HG03442 (cell line): Measurements from ENCODE around the gene RUNX2.
"Not testable (repeated sequence)": the region's sequence is repeated elsewhere in the genome, so short reads cannot be mapped to it uniquely, and the experiment has no call there.

ENCODE experiments used
- ATAC-seq: cut with Tn5 transposase; IDR thresholded peaks from one replicate; pipeline ENCODE4 v1.9.1; 2021; ENCODE audit warnings: mild to moderate bottlenecking, moderate library complexity; ENCODE audit not compliant: unreplicated experiment

RUNX2 gene

DNA sequence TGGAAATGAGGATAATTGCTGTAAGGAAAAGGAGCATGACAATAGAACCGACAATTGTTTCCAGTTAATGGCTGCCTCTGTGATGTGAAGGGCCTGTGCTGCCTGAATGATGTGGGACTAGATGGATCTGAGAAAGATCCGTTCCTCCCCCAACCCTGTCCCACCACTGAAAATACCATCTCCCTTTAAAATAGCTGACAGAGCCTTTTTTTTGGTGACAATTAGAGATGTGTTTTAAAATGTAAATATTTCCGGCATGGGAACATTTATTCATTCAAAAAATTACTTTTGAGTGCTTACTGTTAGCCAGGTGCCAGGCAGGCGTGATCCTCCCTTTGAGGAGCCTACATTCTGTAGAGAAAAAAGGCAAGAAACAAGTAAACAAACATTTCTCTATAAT, 122.0 kb downstream of the RUNX2 start:
- ATAC-seq = no peak

DNA sequence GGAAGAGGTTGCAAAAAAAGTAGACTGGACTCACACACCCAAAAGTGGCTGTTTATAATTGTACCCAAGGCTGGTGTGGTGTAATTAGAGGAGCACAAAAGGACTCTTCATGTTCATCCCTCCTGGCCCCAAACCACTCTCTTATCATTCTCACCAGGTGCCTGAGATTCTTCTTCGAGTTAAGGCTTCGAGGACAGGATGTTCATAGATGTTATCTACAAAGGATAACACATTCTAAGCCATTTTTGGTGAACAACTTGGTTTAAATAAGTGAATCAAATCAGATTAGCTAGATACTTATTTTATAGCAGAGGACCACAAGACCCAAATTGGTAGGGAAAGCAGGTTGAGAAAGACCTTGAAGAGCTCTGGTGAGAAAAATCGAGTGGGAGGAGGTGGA, 122.7 kb downstream of the RUNX2 start:
- ATAC-seq = no peak

DNA sequence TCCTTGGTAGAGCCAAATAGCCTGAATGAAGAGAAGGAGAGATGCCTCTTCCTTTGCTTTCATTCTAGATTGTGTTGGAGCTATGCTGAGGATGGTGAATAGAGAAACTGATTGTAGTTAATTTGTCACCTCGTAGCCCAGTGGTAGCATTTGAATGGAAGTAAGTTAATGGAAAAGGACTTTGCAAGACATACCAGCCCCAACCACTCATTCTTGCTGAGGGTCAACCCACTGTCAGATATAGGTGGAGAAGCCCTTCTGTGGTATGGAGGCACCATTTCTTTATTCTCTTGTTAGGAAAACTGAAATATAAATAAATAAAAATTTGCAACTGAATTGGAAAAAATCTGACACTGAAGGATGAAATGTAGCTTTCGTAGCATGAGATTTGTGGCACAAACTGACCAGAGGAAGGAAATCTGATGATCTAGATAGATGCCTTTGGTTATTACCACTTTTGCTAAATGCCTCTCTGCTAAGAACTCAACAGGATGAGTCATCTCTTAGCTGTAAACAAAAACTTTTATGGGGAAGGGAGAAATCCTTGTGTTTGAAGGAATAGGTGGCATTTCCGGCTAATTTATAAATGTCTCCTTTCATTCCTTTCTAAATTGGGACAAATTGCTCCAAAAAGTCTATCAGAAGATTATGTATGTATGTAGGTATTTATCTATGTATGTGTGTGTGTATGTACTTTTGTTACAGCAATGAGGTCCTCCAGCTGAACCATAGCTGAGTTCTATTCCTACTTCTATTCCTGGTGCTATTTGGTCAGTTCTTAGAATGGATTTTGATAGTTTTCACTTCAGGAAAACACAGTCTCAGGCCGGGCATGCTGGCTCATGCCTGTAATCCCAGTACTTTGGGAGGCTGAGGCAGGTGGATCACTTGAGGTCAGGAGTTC, 126.1 kb downstream of the RUNX2 start:
- ATAC-seq = no peak

DNA sequence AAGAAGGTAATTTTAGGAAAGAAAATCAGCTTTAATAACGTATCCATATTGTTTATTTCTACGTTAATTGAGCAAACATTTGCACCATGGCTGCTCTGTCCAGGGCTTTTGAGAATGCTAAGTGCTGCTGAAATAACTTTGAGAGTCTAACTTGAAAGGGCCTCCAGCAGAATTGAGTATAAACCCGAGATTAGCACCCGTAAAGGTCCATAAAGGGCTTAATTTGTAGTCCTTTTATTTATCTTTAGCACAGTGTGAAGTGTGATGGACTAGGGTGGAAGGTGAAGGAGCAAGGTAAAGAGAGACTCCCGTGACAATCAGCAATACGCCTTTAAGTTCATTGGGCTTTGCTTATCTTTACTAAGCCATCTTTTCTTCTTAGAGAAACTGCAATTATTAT, 127.3 kb downstream of the RUNX2 start:
- no peak for ATAC-seq

DNA sequence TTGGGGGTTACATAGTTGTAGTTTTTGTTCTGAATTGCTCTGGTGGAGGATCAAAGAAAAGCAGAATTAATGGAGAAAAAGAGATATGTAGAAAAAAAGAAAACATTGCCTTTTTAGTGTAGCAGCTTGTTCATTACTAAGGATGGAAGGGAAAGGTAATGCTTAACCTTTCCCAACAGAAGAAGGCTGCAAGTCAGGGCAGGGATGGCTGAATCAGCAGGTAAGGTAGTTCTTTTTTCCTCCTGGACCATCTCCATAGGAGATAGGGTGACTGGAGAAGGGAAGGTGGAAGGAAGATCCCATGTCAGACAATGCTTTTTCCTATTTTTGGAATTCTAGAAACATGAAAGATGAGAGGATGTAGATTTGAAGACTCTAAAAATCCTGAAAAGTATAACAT, 129.0 kb downstream of the RUNX2 start:
- no peak for ATAC-seq

DNA sequence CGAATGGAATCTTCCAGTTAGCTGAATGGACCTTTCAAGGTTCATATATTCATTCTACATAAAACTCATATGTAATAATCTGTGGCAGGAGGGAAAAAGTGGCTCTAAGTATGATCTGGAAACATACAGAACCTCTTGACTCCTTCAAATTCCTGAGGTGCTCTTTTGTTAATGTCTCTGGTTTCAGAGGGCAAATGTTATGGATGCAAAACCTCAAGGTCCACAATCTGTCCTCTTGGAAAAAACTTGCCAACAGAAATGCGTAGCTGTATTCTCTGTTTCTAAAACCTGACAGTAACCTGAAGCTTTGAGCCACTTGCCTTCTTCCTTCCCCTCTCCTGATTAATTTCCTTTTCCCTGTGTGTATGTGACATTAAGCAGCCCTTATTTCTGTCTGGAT, 130.5 kb downstream of the RUNX2 start:
- no peak for ATAC-seq

DNA sequence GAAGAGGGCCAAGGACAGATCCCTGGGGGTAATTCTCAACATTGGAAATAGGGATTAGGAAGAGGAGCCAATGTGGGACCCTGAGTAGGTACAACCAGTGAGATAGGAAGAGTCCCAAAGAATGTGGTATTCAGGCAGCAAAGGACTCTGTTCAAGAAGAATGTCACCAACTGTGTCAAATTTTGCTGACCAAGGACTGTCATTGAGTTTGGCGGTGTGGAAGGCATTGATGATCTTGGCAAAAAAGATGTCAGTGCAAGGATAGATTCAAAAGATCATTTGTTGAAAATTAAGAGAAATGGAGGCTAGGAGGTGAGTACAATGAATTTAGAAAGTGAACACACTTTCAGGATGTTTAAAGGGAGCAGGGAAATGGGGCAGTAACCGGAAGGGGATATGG, 132.0 kb downstream of the RUNX2 start:
- no peak for ATAC-seq

DNA sequence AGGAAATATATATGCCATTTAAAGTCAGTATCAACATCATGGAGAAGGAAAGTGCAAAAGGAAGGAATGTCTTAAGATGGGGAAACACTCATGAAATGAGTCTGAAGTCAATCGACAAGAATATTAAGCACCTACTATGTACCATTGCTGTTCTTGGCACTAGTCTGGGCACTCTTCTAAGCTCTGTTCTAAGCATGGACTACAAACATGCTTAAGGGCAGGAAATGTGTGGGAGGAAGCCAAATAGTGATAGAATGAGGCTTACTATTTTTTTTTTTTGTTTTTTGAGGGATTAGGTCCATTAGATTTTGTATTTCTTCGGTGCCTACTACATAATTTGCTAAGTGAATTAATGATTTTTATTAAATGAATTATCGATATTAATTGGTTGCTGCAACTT, 133.4 kb downstream of the RUNX2 start:
- no peak for ATAC-seq

DNA sequence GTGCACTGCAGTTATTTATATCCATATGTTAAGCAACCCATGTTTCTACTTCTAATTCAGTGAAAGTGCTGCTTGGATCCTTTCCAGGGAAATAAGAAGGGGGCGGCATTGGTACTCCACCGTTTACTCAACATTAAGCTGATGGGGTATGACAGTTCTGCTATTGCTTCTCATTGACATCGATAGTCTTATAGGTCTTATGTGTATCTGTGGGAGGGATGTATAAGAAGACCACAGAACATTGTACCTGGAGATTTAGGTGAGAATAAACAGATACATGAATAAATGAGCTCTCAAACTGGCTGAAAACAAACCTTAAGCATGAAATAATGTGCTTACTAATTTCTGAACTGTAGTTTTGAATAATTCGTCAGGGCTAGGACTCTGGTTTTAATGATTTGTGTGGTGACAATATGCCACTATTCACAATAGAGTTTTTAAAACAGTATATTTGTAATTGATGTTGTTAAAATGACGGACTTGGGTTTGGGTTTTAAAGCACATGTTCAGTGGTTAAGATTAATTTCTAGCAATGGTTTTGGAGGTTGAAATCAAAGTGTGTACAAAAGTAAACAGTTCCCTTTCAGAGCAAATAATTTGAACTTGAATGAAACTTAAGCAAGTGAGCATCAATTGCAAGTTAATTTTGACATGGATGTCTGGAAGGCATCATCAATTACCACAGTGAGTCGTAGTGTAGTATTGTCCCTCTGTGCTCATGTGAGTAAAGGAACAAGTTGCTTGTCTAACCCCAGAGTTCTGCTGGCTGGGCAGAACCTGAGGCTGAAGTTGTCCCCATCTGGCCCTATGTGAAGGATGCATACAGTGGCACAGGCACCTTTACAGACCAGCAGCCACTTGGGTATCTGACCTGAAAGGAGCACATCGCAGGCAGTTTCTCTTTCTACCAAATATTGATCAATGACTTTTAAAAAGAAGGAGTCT, 134.3 kb downstream of the RUNX2 start:
- no peak for ATAC-seq

DNA sequence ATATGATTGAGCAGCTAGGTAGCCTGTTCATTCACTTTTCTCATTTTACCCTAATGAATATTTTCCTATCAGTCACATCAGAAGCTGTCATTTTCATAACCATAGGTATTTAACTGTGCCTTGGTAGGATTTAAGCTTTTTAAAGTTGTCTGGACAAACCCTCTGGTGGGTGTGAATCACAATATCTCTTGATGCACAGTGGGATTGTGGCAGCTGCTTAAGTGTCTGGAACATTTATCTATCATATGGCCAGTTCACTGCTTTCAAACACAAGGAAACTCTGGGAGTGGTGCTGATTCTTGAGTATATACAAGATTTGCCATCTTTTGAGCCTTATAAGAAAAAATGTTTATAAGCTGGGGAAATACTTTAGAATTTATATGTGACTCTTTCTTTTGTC, 136.6 kb downstream of the RUNX2 start:
- ATAC-seq = no peak

DNA sequence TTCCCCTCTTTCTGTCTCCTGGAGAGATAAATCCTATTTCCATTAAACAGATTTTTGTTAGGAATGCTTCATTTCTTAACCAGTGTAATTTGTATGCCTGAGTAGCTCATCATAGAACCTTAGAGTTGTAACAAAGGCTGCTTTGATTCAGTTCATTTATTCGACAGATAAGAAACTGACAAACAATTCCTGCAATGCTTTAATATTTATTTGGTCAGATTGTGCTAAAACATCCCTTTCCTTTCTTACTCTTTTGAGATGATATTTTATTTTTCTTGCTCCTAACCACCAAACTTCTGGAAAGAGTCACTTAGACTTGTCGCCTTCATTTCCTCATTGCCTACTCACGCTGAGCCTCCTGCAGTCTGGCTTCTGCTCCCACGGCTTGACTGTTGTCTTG, 138.6 kb downstream of the RUNX2 start:
- ATAC-seq = no peak

DNA sequence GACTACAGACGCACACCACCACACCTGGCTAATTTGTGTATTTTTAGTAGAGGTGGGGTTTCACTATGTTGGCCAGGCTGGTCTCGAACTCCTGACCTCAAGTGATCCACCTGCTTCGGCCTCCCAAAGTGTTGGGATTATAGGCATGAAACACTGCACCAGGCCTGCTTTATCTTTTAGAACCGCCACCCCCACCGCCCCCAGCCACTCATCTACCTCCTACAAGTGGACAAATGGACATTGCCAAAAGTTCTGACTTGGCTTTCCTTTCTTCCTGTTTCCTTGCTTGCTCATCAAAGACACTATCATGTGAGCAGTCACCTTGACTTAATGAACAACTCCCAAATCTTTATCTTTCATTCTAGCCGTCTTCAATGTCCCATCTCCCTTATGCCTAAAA, 139.3 kb downstream of the RUNX2 start:
- ATAC-seq = not testable (repeated sequence)

DNA sequence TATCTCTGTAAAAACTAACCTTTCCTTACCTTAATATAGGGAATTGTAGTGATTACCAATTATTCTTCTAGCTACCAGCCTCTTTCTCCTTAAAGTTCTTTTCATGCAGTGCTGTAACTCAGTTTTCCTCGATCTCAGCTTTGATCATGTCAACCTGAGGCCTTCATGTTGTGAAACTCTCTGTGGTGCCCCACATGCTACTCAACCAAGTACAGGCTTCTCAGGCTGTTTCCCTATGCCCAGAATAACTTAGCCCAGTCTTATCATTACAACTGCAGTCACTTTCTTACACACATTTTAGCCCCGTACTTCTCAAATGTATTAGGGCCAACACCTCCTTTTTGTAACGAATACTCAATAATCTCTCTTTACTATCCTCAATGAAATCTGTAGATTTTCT, 139.7 kb downstream of the RUNX2 start:
- ATAC-seq = no peak

DNA sequence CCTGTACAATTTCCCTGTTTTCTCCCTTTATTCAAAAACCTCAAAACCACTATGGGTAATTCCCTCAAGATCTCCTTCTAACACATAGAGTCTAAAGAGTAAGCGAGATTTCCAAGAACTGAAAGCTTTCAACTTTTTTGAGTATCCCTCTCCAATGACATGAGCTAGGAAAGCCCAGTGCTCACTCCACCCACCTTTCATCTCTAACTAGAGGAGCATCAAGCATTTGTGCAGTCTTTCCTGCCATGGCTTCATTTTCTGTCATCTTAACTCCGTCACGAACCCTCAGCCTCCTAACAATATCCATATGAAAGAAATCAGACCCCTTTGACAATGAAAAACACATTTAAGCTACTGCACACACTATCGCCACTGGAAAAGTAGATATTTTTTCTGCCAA, 141.5 kb downstream of the RUNX2 start:
- no peak for ATAC-seq

DNA sequence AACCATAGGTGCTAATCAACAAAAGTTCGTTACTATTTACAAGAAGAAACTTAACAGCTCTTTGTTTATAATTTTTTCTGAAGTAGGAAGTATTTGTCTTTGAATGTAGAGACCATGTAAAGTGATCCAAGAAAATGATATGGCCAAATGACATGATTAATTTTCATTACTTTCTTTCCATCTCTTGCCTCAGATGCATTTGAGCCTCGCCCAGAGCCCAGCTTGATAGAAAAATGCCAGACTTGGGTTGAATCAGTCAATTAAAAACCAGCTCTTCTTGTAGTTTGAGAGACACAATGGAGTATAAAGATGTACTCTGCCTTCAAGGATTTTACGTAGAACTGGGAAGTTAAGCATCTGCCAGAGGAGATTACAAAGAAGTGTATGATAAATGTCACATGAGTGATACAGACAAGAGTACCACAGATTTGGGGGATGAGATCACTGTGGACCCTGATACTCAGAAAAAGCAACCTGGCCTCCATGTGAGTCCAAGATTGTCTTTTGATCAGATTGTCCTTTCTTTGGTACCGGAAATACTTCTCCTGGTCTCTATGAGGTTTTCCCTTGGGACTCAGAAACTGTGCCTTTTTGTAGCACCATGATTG, 142.1 kb downstream of the RUNX2 start:
- no peak for ATAC-seq

DNA sequence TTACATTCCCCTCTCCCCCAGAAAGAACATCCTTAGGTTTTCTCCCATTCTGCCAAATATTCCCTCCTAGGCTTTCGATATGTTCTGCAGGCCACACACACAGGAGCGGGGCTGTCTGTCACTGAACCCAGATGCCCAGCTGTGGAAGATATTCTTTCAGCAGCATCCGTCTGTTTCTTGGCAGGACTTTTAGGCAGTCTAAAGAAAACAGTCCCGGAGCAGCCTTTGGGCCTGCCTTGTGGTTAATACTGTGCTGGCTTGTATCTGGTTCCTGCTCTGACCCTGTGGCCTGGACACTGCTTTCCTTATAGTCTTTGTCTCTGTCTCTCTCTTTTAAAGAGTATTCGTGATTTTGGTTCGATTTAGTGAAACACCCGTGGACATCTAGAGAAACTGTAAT, 144.3 kb downstream of the RUNX2 start:
- no peak for ATAC-seq

DNA sequence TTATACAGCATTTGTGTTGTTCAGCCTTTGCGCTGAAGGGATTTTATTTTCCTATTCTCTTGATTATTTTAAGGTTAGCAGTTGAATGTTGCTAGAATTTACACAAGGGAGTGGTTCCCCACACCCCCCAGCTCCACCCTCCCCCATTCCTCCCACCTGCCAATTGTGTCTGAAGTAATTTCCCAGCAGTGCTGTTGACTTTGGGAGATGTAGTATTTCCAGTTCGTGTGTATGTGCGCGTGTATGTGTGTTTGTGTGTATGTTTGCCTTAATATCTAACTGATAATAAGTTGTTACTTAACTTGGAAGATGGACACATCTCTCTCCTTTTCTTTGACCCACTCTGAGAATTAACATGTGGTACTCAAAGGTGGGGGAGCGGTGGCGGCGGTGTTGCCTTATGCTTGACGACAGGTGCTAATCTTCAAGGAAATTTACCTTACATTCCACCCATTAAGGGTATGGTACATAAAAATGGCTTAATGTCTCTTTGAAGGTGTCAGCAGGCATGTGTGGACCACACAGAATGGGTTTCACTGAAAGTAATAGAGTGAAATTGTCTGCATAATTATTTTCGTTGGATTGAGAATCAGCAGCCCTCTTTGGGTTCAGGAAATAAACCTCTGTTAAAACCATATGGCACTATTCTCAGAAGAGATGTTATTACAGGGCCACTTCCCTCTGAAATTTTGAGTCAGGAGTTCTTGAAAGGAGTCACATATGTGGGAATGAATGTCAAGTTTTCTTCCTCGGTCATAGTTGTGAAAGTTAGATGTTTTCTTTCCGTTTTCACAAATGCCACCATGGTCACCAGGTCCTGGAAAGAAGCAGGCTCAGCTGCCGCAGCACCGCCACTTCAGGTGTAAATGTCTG, 145.2 kb downstream of the RUNX2 start:
- no peak for ATAC-seq

DNA sequence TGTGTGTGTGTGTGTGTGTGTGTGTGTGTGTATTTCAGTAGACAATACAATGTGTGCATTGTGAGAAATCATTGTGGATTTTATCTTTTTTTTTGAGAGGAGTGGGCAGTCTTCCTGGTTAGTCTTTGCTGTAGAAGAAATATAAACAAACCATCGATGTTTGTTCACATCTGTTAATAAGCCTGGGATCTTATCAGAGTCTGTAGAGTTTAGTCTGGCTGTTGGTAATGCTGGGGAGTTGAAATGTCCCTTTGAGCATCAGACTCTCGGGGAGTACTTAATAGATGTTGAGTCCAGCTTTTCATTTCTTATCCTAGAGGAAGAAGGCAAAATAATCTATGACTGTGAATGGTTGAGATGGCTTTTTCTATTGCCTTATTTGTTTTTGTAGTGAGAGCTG, 146.2 kb downstream of the RUNX2 start:
- no peak for ATAC-seq

DNA sequence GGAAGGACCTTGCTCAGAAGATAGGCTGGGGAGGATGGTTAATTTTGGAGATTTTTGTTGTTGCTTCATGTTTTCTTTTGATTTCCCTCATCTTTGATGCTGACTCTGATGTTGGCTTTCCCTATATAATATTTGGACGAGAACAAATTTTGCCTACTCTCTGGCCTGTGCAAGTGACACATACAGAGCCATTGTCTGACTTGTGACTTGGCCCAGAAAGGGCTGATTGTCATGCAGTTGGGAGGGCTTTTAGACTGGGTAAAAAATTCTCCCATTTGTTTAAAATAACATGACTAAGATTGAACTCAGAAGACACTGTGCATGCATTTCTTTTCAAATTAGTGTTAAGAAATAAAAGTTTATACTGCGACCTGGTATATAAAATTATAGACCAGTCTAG, 148.2 kb downstream of the RUNX2 start:
- no peak for ATAC-seq

DNA sequence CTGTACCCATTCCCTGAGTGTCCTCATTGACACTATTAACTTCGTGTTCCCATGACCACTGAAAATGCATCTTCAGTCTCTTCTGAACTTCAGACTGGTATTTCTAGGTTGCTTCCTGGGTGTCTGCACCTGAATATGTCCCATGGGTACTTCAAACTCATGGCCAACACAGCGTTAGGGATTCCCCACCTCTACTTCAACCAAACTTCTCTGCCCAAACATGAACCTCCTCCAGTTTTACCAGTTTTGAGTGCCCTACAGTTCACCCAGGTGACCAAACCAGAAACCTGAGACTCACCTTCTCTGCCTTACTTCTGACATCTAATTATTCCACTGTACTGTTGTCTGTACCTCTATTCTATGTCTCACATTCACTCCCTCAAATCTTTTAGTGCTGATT, 149.1 kb downstream of the RUNX2 start:
- no peak for ATAC-seq

DNA sequence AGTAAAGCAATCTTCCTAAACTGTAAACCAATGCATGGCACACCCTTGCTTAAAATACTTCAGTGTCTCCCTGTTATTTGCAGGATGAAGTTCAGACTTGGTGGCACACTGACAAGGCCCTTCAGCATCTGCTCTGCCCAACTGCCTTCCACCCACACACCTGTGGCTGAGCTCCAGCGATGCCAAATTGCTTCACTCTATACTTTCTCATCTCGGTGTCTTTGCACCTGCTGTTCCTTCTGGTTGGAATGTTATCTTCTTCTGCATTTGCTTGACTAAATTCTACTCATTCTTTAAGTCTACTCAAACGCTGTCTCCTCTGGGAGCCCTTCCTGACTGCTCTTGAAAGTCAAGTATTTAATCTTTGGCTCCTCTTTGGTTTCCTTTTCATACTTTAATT, 149.7 kb downstream of the RUNX2 start:
- no peak for ATAC-seq
